ENCODE measurements around the gene NXNL1.

Gene NXNL1

DNA sequence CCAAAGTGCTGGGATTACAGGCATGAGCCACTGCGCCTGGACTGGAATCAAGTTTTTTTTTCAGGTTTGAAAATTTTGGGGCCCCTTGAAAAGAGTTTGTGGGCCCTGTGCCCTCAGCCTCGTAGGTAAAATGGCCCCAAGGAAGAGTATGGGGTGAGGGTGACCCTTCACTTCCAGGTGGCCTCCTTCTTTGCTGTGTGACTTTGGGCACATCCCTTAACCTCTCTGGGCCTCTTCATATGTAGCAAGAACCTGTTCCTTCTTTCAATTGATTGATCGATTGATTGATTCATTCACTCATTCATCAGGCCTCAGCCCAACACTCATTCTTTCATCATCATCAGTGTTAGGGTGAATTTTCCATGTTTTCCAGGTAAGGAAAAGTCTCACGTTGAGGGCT, 8.9 kb downstream of the NXNL1 start:
- H3K27me3 Mint-ChIP-seq, result peaks cover 40% of the 10 kb centered on the region
- no peaks in the 10 kb centered on the region for H3K36me3 Mint-ChIP-seq (ENCODE audit: low read depth)
- H3K9me3 Mint-ChIP-seq, result no peaks in the 10 kb centered on the region

GRCh38 chr19:17450264-17451075, 10.3 kb downstream of the NXNL1 start:
- Mint-ChIP-seq H3K27ac (peak overlapping the region; percentile 80), H3K27me3 (peaks cover 34% of the 10 kb centered on the region), H3K4me3 (no peak overlapping the region)

More for the DNA sequence above, 8.9 kb downstream of the NXNL1 start:
- Mint-ChIP-seq H3K4me3 (no peak overlapping the region), H3K4me1 (ENCODE audit: low read depth) (peaks cover 28% of the 10 kb centered on the region), H3K27ac (no peak overlapping the region)

DNA sequence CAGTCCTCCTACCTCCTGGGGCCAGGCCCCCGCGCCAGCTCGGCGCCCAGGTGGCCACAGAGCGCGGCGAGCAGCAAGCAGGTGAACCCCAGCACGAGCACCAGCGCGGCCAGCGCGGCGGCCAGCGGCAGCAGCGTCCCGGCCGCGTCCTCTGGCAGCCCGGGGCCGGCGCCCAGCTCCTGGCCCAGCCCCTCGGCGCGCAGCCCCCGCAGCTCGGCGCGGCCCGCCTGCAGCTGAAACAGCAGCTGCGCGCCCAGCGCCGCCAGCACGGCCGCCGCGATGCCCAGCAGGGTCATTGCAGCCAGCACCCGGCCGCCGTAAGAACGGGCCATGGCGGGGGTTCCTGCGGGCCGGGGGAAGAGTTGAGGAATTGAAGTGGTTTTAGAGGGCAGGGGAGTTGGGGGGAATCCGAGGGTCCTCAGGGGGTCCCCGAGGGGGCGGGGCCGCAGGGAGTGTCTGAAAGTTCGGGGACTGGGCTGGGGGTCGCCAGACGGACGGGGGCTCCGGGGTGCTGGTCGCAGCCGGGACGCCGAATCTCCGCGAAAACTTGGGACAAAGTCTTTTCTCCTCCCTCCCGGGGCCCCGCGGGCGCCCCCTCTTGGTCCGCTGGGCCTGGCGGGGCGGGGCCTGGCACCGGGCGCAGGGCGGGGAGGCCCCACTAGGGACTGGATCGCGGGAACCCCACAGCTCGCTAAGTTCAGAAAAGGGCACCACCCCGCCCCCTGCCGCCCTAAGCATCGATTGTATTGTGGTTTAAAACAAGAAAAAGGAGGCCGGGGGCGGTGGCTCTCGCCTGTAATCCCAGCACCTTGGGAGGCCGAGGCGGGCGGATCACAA, 12.4 kb downstream of the NXNL1 start, which contains the start of gene TMEM221:
Gene TMEM221 (minus strand): TSS at position 538 of the 837 bp plus-strand sequence. CDS start 206 bp downstream, at position 332.
- peaks cover 21% of the 10 kb centered on the region for H3K27me3 Mint-ChIP-seq
- no peak within 1 kb of the TSS for H3K27ac Mint-ChIP-seq
- no peaks in the 10 kb centered on the region for H3K36me3 Mint-ChIP-seq (ENCODE audit: low read depth)
- peaks cover 25% of the 10 kb centered on the region for H3K4me1 Mint-ChIP-seq (ENCODE audit: low read depth)
- H3K9me3 Mint-ChIP-seq, result no peaks in the 10 kb centered on the region
- H3K4me3 Mint-ChIP-seq, result no peak within 1 kb of the TSS

More at GRCh38 chr19:17450264-17451075, 10.3 kb downstream of the NXNL1 start:
- no peaks in the 10 kb centered on the region for H3K36me3 Mint-ChIP-seq (ENCODE audit: low read depth)
- H3K9me3 Mint-ChIP-seq, result no peaks in the 10 kb centered on the region
- peaks cover 28% of the 10 kb centered on the region for H3K4me1 Mint-ChIP-seq (ENCODE audit: low read depth)

DNA sequence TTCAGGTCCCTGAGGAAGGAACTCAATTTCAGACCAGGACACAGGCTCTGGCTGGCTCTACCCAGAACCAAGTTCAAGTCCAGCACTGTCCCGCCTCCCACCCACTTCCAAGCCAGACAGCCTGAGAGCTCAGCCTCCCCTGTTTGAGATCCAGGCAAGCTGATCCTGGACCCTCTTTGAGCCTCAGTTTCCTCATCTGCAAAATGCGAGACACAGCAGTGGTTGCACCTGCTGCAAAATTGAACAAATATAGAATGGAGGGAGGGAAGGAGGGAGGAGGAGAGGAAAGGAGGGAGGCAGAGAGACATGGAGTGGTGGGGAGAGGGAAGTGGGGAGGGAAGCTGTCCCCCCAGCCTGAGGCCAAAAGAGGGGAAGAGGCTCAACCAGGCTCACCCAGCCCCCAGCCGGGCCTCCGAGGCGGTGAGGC, 13.0 kb downstream of the NXNL1 start:
- H3K4me1 Mint-ChIP-seq (ENCODE audit: low read depth), result peaks cover 24% of the 10 kb centered on the region
- H3K36me3 Mint-ChIP-seq (ENCODE audit: low read depth), result no peaks in the 10 kb centered on the region
- no peak overlapping the region for H3K4me3 Mint-ChIP-seq

GRCh38 chr19:17445526-17446165, 15.1 kb downstream of the NXNL1 start:
- no peak overlapping the region for H3K27ac Mint-ChIP-seq

More for the DNA sequence above, 13.0 kb downstream of the NXNL1 start:
- Mint-ChIP-seq H3K27ac (no peak overlapping the region), H3K9me3 (no peaks in the 10 kb centered on the region), H3K27me3 (peaks cover 19% of the 10 kb centered on the region)

DNA sequence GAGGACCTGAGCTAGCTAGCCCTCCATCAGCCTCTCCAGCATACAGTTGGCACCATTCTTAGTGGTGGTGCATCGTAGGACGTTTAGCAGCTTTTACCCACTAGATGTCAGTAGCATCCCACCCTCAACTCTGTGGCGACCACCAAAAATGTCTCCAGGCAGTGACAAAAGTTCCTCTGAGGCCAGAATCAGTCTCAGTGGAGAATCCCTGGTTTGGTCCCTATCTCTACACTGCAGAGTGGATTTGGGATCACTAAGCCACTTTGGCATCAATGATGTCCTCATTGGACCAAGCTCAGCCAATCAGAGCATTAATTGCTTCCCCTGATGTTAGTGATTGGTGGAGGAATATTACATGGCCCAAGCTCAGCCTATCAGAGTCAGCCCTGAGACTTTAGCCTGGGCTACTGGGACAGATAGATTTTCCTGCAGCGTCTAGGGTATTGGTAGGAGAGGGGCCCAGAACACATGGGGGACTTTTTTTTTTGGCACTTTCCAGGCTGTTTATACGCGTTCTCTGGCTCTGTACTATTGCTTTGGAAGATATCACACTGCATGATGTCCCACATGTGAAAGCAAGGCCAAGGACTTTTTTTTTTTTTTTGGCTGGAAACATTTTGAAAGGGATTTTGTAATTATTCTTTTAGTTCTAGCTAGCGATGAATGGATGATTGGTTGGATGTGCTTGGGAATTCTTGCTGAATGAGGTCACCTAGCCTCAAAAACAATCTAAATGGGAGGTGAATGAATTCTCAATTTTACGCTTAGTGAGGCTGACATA, 19.3 kb downstream of the NXNL1 start:
- H3K9me3 Mint-ChIP-seq, result no peaks in the 10 kb centered on the region
- H3K27me3 Mint-ChIP-seq, result no peaks in the 10 kb centered on the region
- H3K36me3 Mint-ChIP-seq (ENCODE audit: low read depth), result no peaks in the 10 kb centered on the region
- H3K27ac Mint-ChIP-seq, result no peak overlapping the region
- no peak overlapping the region for H3K4me3 Mint-ChIP-seq
- no peaks in the 10 kb centered on the region for H3K4me1 Mint-ChIP-seq (ENCODE audit: low read depth)

More at GRCh38 chr19:17445526-17446165, 15.1 kb downstream of the NXNL1 start:
- H3K4me3 Mint-ChIP-seq, result no peak overlapping the region
- H3K27me3 Mint-ChIP-seq, result peaks cover 15% of the 10 kb centered on the region
- no peaks in the 10 kb centered on the region for H3K36me3 Mint-ChIP-seq (ENCODE audit: low read depth)
- peaks cover 16% of the 10 kb centered on the region for H3K4me1 Mint-ChIP-seq (ENCODE audit: low read depth)
- H3K9me3 Mint-ChIP-seq, result no peaks in the 10 kb centered on the region

- H3K27ac Mint-ChIP-seq, result no peak overlapping the region
- no peaks in the 10 kb centered on the region for H3K4me1 Mint-ChIP-seq (ENCODE audit: low read depth)
- H3K27me3 Mint-ChIP-seq, result no peaks in the 10 kb centered on the region
- no peaks in the 10 kb centered on the region for H3K36me3 Mint-ChIP-seq (ENCODE audit: low read depth)
- no peak overlapping the region for H3K4me3 Mint-ChIP-seq
- H3K9me3 Mint-ChIP-seq, result no peaks in the 10 kb centered on the region
Observed at GRCh38 chr19:17436874-17437267, 23.9 kb downstream of the NXNL1 start.

DNA sequence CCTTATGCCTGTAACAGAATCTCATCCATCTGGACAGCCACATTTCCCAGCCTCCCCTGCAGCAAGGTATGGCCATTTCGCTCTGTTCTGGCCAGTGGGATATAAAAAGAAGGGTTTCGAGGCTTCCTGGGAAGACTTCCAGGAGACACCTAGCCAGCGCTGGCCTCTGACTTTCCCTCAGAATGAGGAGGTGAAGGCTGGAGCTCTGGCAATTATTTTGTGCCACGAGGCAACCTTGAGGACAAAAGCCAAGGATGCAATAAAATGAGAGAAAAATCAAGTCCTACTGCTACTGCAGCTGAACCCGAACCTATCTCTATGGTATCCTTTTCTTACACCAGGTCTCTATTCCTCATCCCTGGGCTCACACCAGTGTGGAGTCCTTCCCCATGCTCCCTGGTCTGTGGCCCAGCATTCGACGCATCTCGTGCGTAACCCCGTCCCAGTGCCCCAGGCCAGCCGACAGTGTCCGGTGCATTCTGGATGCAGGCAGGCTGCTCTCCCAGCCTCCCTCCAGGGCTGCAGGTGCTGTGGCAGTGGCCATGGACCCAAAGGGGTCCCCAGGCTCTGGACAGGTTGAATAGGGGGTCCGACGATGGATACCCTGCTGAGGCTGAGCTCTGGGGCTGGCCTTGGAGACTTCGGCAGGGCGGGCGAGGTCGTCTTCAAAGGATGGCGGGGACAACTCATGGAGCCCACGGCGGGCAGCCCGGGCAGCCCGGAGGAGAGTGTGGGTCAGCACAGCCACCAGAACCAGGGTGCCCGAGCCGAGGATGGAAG, 24.4 kb downstream of the NXNL1 start:
- Mint-ChIP-seq H3K4me1 (ENCODE audit: low read depth) (no peaks in the 10 kb centered on the region), H3K4me3 (no peak overlapping the region), H3K36me3 (ENCODE audit: low read depth) (no peaks in the 10 kb centered on the region), H3K27ac (no peak overlapping the region), H3K27me3 (no peaks in the 10 kb centered on the region), H3K9me3 (no peaks in the 10 kb centered on the region)

- no peaks in the 10 kb centered on the region for H3K36me3 Mint-ChIP-seq (ENCODE audit: low read depth)
Observed at GRCh38 chr19:17435218-17435617, 25.5 kb downstream of the NXNL1 start.

DNA sequence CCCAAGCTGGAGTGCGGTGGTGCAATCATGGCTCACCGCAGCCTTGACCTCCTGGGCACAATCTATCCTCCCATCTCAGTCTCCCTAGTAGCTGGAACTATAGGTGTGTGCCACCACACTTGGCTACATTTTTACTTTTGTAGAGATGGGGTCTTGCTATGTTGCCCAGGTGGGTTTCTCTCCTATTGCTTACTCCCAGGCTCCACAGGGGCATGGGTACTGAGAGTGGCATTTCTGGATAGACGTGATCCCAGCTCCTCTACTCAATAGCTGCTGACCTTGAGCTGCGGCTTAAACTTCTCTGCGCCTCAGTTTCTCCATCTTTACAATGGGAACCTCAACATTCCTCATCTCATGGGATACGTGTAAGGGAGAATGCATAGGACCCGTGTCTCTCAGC, 29.3 kb downstream of the NXNL1 start:
- Mint-ChIP-seq H3K27me3 (no peaks in the 10 kb centered on the region), H3K36me3 (ENCODE audit: low read depth) (no peaks in the 10 kb centered on the region), H3K4me3 (no peak overlapping the region), H3K4me1 (ENCODE audit: low read depth) (no peaks in the 10 kb centered on the region), H3K9me3 (no peaks in the 10 kb centered on the region), H3K27ac (no peak overlapping the region)

More at GRCh38 chr19:17435218-17435617, 25.5 kb downstream of the NXNL1 start:
- Mint-ChIP-seq H3K4me1 (ENCODE audit: low read depth) (no peaks in the 10 kb centered on the region), H3K4me3 (no peak overlapping the region), H3K27me3 (no peaks in the 10 kb centered on the region), H3K27ac (no peak overlapping the region), H3K9me3 (no peaks in the 10 kb centered on the region)

DNA sequence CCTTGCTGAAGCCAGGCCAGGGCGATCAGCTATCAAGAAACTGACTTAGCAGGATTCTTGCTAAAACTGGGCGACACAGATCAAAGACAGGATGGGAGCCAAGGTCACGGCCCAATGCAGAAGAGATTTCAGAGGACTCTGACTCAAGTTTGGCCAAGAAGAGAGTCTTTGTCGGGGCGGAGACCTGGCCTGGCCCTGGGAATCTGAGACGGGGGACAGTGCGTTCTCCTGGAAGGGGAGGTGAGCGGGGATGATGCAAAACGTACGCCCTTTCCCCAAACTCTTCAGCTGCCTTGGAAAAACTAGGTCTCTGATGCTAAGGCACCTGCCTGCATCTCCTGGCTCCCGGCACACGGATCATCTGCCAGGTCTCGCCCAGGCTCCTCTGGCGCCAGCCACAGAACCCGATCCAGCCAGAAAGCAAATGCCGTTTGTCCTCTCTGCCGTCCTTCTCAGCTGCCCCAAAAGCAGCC, 31.0 kb downstream of the NXNL1 start:
- H3K27me3 Mint-ChIP-seq, result no peaks in the 10 kb centered on the region
- no peaks in the 10 kb centered on the region for H3K36me3 Mint-ChIP-seq (ENCODE audit: low read depth)
- no peaks in the 10 kb centered on the region for H3K9me3 Mint-ChIP-seq
- H3K4me3 Mint-ChIP-seq, result no peak overlapping the region
- no peak overlapping the region for H3K27ac Mint-ChIP-seq
- H3K4me1 Mint-ChIP-seq (ENCODE audit: low read depth), result no peaks in the 10 kb centered on the region

GRCh38 chr19:17424743-17425365, 35.9 kb downstream of the NXNL1 start:
- Mint-ChIP-seq H3K4me1 (ENCODE audit: low read depth) (peaks cover 7% of the 10 kb centered on the region), H3K27me3 (no peaks in the 10 kb centered on the region), H3K9me3 (no peaks in the 10 kb centered on the region), H3K4me3 (no peak overlapping the region), H3K27ac (no peak overlapping the region), H3K36me3 (ENCODE audit: low read depth) (no peaks in the 10 kb centered on the region)
